Neural cell (in vitro differentiated cells): Measurements from ENCODE around the gene TEX22.

ENCODE experiments used
- EZH2 ChIP-seq: fragments of 200-600, 300-800 bp; shearing (Covaris generic), sonication (generic); IDR thresholded peaks from 2 replicates; pipeline ENCODE4 v1.6.1; 2014; ENCODE audit warnings: antibody characterized with exemption, low read length, borderline replicate concordance, mild to moderate bottlenecking; ENCODE audit not compliant: insufficient read depth, poor library complexity, severe bottlenecking
- TF ChIP-seq, protein P1 (sequence below): fragments of 450-650 bp; IDR thresholded peaks from 2 replicates; pipeline ENCODE4 v1.5.1; 2014; ENCODE audit warnings: antibody characterized with exemption, mild to moderate bottlenecking, moderate library complexity; ENCODE audit not compliant: poor library complexity, severe bottlenecking

GRCh38 chr14:105392131-105393090, 5.9 kb upstream of the TEX22 start:
- TF ChIP-seq, protein P1, sequence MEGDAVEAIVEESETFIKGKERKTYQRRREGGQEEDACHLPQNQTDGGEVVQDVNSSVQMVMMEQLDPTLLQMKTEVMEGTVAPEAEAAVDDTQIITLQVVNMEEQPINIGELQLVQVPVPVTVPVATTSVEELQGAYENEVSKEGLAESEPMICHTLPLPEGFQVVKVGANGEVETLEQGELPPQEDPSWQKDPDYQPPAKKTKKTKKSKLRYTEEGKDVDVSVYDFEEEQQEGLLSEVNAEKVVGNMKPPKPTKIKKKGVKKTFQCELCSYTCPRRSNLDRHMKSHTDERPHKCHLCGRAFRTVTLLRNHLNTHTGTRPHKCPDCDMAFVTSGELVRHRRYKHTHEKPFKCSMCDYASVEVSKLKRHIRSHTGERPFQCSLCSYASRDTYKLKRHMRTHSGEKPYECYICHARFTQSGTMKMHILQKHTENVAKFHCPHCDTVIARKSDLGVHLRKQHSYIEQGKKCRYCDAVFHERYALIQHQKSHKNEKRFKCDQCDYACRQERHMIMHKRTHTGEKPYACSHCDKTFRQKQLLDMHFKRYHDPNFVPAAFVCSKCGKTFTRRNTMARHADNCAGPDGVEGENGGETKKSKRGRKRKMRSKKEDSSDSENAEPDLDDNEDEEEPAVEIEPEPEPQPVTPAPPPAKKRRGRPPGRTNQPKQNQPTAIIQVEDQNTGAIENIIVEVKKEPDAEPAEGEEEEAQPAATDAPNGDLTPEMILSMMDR: no peak
- no peak for TF ChIP-seq EZH2
